ENCODE measurements around the gene NAT10. TPM values are rescaled to one million over a fixed set of nuclear protein-coding genes. Genes with fewer than 3 reads are reported as not detected.
A peak's percentile ranks its signal among the peaks of the same experiment; 100 is the strongest.

Gene NAT10
- total RNA-seq, 1 donor from 2014 or later, result 22.3 TPM

- intact Hi-C loops (cut with micrococcal nuclease), result no loop called here
- no peak for TF ChIP-seq CTCF (IDR thresholded peaks at IDR 0.05; ENCODE audit: borderline replicate concordance)
- no peak for DNase-seq
- peaks cover 15% of the 10 kb centered on the region for H3K4me1 ChIP-seq
- peaks cover 96% of the 10 kb centered on the region for H3K36me3 ChIP-seq
- H3K9me3 ChIP-seq (replicated peaks), result peaks cover 4% of the 10 kb centered on the region
- H3K4me3 ChIP-seq, result no peak overlapping the region
- no peaks in the 10 kb centered on the region for H3K27me3 ChIP-seq (ENCODE audit: low read depth)
- H3K27ac ChIP-seq (replicated peaks), result peak overlapping the region; percentile 66
Observed at GRCh38 chr11:34132261-34132965, 27.0 kb downstream of the NAT10 start.

DNA sequence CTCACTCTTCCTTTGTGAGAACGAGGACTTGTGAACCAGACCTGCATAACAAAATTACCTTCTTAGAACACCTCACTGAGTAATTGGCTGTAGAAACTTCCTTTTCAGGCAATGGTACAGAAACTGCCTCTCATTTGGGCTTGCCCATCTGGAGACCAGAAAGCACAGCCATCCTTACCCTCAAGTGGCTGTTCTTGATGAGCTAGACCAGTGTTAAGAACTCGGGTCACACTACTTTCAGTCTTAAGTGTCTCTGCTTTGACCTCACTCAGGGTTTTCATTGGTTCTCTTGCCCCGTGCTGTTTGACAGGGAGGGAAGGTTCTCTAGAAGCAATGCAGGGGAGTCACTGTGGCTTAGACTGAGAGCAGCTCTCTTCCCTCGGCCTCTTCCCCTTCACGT lies 29.3 kb downstream of the NAT10 start:
- intact Hi-C loops (cut with micrococcal nuclease), result no loop called here
- TF ChIP-seq CTCF (IDR thresholded peaks at IDR 0.05; ENCODE audit: borderline replicate concordance), result no peak
- DNase-seq, result no peak
- H3K4me1 ChIP-seq, result peaks cover 15% of the 10 kb centered on the region
- no peak overlapping the region for H3K4me3 ChIP-seq
- H3K27me3 ChIP-seq (ENCODE audit: low read depth), result no peaks in the 10 kb centered on the region
- no peak overlapping the region for H3K27ac ChIP-seq (replicated peaks)
- no peaks in the 10 kb centered on the region for H3K9me3 ChIP-seq (replicated peaks)
- H3K36me3 ChIP-seq, result peaks cover 98% of the 10 kb centered on the region

DNA sequence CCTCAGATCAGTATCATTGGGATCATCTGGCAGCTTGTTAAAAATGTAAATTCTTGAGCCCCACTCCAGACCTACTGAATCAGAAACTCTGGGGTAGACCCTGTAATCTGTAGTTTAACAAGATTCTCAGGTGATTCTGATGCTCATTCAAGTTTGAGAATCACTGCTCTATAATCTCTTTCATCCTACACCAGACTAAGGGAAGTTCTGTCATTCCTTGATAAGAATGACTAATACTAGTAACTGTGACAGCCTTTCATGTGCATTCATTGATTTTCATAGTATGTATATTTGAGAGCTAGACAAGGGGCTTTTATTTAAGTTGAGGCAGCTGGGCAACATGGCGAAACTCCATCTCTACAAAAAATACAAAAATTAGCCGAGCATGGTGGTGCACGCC lies 30.0 kb downstream of the NAT10 start:
- Histone ChIP-seq H3K9me3 (replicated peaks) (no peaks in the 10 kb centered on the region), H3K27me3 (ENCODE audit: low read depth) (no peaks in the 10 kb centered on the region), H3K27ac (replicated peaks) (no peak overlapping the region), H3K4me1 (peaks cover 15% of the 10 kb centered on the region), H3K4me3 (no peak overlapping the region), H3K36me3 (peaks cover 98% of the 10 kb centered on the region)
- no peak for DNase-seq
- intact Hi-C loops (cut with micrococcal nuclease), result no loop called here
- no peak for TF ChIP-seq CTCF (IDR thresholded peaks at IDR 0.05; ENCODE audit: borderline replicate concordance)

DNA sequence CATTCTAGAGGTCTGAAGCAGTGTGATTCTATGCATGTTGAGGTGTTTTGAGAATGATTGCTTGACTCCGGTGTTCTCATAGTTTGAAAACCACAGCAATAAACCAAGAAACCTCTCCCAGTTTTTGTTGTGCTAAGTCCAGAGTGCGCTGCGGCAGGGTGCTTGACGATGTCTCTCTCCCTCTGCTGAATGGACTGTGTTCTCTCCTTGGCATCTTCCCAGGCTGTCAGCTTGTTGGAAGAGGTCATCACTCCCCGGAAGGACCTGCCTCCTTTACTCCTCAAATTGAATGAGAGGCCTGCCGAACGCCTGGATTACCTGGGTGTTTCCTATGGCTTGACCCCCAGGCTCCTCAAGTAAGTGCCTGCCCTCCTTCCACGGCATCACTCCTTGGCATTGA lies 31.0 kb downstream of the NAT10 start:
- peaks cover 98% of the 10 kb centered on the region for H3K36me3 ChIP-seq
- H3K4me1 ChIP-seq, result peaks cover 15% of the 10 kb centered on the region
- H3K4me3 ChIP-seq, result no peak overlapping the region
- intact Hi-C loops (cut with micrococcal nuclease), result no loop called here
- TF ChIP-seq CTCF (IDR thresholded peaks at IDR 0.05; ENCODE audit: borderline replicate concordance), result no peak
- H3K27me3 ChIP-seq (ENCODE audit: low read depth), result no peaks in the 10 kb centered on the region
- DNase-seq, result no peak
- no peaks in the 10 kb centered on the region for H3K9me3 ChIP-seq (replicated peaks)
- H3K27ac ChIP-seq (replicated peaks), result no peak overlapping the region

DNA sequence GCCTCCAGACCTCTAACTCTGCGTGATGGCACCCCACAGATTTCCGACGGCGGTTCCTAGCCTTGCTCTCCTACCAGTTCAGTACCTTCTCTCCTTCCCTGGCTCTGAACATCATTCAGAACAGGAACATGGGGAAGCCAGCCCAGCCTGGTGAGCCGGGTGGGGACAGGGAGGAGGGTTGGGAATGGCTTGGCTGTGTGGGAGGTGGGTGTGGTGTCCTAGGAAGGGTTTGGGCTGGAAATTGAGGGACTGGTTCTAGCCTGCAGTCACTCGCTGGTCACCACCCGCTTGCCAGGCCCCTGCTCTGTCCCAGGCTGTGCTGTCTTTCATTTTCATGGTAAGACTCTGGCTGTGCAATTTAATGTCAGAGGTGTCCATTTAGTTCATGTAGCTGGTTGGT lies 33.9 kb downstream of the NAT10 start:
- H3K27ac ChIP-seq (replicated peaks), result no peak overlapping the region
- no peaks in the 10 kb centered on the region for H3K9me3 ChIP-seq (replicated peaks)
- H3K4me1 ChIP-seq, result peaks cover 16% of the 10 kb centered on the region
- no peak for DNase-seq
- H3K27me3 ChIP-seq (ENCODE audit: low read depth), result no peaks in the 10 kb centered on the region
- peaks cover 99% of the 10 kb centered on the region for H3K36me3 ChIP-seq
- no peak overlapping the region for H3K4me3 ChIP-seq
- intact Hi-C loops (cut with micrococcal nuclease), result no loop called here
- TF ChIP-seq CTCF (IDR thresholded peaks at IDR 0.05; ENCODE audit: borderline replicate concordance), result no peak
